IPS-15b (cell line): ENCODE data around the gene ARHGEF2.
A peak's percentile ranks its signal among the peaks of the same experiment; 100 is the strongest.
"Not testable (repeated sequence)": the region's sequence is repeated elsewhere in the genome, so short reads cannot be mapped to it uniquely, and the experiment has no call there.

Experiments used
- H3K27me3 ChIP-seq: one replicate; pipeline ENCODE4 v1.6.1; 2013; ENCODE audit warnings: low read length; ENCODE audit not compliant: control insufficient read depth, insufficient read depth
- H3K36me3 ChIP-seq: one replicate; pipeline ENCODE4 v1.6.1; 2013; ENCODE audit warnings: low read length; ENCODE audit not compliant: control insufficient read depth, insufficient read depth
- H3K4me1 ChIP-seq: one replicate; pipeline ENCODE4 v1.6.1; 2013; ENCODE audit warnings: mild to moderate bottlenecking, low read length; ENCODE audit not compliant: control insufficient read depth, insufficient read depth
- H3K4me3 ChIP-seq: one replicate; pipeline ENCODE4 v1.5.1; 2013; ENCODE audit warnings: low read depth, low read length
- H3K9ac ChIP-seq: one replicate; pipeline ENCODE4 v1.6.1; 2013; ENCODE audit warnings: low read depth, mild to moderate bottlenecking, low read length
- H3K9me3 ChIP-seq: one replicate; pipeline ENCODE4 v1.6.1; 2013; ENCODE audit warnings: mild to moderate bottlenecking, low read length; ENCODE audit not compliant: control insufficient read depth, insufficient read depth

The ARHGEF2 gene

GRCh38 chr1:155934097-155934935 lies 44.0 kb downstream of the ARHGEF2 start, which contains the start of gene KHDC4:
Gene KHDC4, minus strand, starts transcription at chr1:155934413. Its CDS starts 40 bp downstream, at chr1:155934373.
- H3K4me3 ChIP-seq = peak within 1 kb of the TSS; percentile 98
- no peaks in the 10 kb centered on the region for H3K9me3 ChIP-seq
- H3K9ac ChIP-seq = peak within 1 kb of the TSS; percentile 98
- peaks cover 12% of the 10 kb centered on the region for H3K36me3 ChIP-seq
- no peaks in the 10 kb centered on the region for H3K27me3 ChIP-seq
- no peaks in the 10 kb centered on the region for H3K4me1 ChIP-seq

- Histone ChIP-seq H3K9ac (peak overlapping the region; percentile 98), H3K27me3 (no peaks in the 10 kb centered on the region), H3K9me3 (no peaks in the 10 kb centered on the region), H3K4me1 (no peaks in the 10 kb centered on the region), H3K36me3 (peaks cover 19% of the 10 kb centered on the region), H3K4me3 (peak overlapping the region; percentile 98)
Measured at GRCh38 chr1:155933591-155934096, 44.7 kb downstream of the ARHGEF2 start.

GRCh38 chr1:155932487-155932886 lies 45.9 kb downstream of the ARHGEF2 start:
- Histone ChIP-seq H3K4me1 (no peaks in the 10 kb centered on the region), H3K9me3 (no peaks in the 10 kb centered on the region), H3K36me3 (peaks cover 23% of the 10 kb centered on the region), H3K9ac (no peak overlapping the region), H3K4me3 (no peak overlapping the region), H3K27me3 (no peaks in the 10 kb centered on the region)

GRCh38 chr1:155932081-155932480 lies 46.3 kb downstream of the ARHGEF2 start:
- Histone ChIP-seq H3K4me3 (no peak overlapping the region), H3K4me1 (no peaks in the 10 kb centered on the region), H3K9me3 (no peaks in the 10 kb centered on the region), H3K9ac (no peak overlapping the region), H3K27me3 (no peaks in the 10 kb centered on the region), H3K36me3 (peaks cover 27% of the 10 kb centered on the region)

GRCh38 chr1:155931332-155932038 lies 46.9 kb downstream of the ARHGEF2 start:
- Histone ChIP-seq H3K36me3 (peaks cover 33% of the 10 kb centered on the region), H3K27me3 (no peaks in the 10 kb centered on the region), H3K9me3 (no peaks in the 10 kb centered on the region), H3K9ac (no peak overlapping the region), H3K4me3 (peak overlapping the region; percentile 18), H3K4me1 (no peaks in the 10 kb centered on the region)

- H3K9ac ChIP-seq = not testable (repeated sequence)
Measured at GRCh38 chr1:155930725-155931124, 47.6 kb downstream of the ARHGEF2 start.

GRCh38 chr1:155929057-155929456 lies 49.3 kb downstream of the ARHGEF2 start:
- Histone ChIP-seq H3K9me3 (no peaks in the 10 kb centered on the region), H3K9ac (no peak overlapping the region), H3K36me3 (peaks cover 49% of the 10 kb centered on the region), H3K27me3 (no peaks in the 10 kb centered on the region), H3K4me3 (no peak overlapping the region), H3K4me1 (no peaks in the 10 kb centered on the region)

More at GRCh38 chr1:155930725-155931124, 47.6 kb downstream of the ARHGEF2 start:
- H3K36me3 ChIP-seq = peaks cover 38% of the 10 kb centered on the region
- not testable (repeated sequence) for H3K4me3 ChIP-seq, H3K27me3 ChIP-seq, H3K9me3 ChIP-seq, H3K4me1 ChIP-seq

- Histone ChIP-seq H3K4me3 (no peak overlapping the region), H3K4me1 (no peaks in the 10 kb centered on the region), H3K27me3 (no peaks in the 10 kb centered on the region), H3K9ac (no peak overlapping the region), H3K9me3 (no peaks in the 10 kb centered on the region), H3K36me3 (peaks cover 63% of the 10 kb centered on the region)
Measured at GRCh38 chr1:155925506-155925905, 52.8 kb downstream of the ARHGEF2 start.

GRCh38 chr1:155920717-155921116 lies 57.6 kb downstream of the ARHGEF2 start:
- no peaks in the 10 kb centered on the region for H3K4me1 ChIP-seq
- H3K27me3 ChIP-seq = no peaks in the 10 kb centered on the region
- no peaks in the 10 kb centered on the region for H3K9me3 ChIP-seq
- H3K9ac ChIP-seq = no peak overlapping the region
- H3K36me3 ChIP-seq = peaks cover 58% of the 10 kb centered on the region
- H3K4me3 ChIP-seq = no peak overlapping the region

- Histone ChIP-seq H3K4me3 (no peak overlapping the region), H3K9me3 (no peaks in the 10 kb centered on the region), H3K4me1 (no peaks in the 10 kb centered on the region), H3K36me3 (peaks cover 55% of the 10 kb centered on the region), H3K9ac (no peak overlapping the region), H3K27me3 (no peaks in the 10 kb centered on the region)
Measured at GRCh38 chr1:155919801-155920200, 58.5 kb downstream of the ARHGEF2 start.

GRCh38 chr1:155918660-155919059 lies 59.7 kb downstream of the ARHGEF2 start:
- Histone ChIP-seq H3K4me3 (no peak overlapping the region), H3K9ac (no peak overlapping the region), H3K27me3 (no peaks in the 10 kb centered on the region), H3K4me1 (no peaks in the 10 kb centered on the region), H3K36me3 (peaks cover 54% of the 10 kb centered on the region), H3K9me3 (no peaks in the 10 kb centered on the region)
